Measurements from ENCODE around the gene AP4S1.

DNA sequence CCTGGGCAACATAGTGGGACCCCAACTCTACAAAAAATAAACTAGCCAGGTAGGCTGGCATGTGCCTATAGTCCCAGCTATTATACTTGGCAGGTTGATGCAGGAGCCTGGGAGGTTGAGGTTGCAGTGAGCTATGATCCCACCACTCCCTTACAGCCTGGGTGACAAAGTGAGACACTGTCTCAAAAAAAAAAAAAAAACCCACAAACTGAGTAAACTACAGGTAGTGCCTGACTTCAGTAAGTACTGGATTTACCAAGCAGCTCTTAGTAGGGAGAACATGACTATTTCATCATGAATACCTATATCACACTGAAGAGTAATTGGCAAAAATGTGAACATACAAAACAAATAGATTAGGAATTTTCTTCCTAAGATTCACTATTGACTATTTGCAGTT is 32.4 kb upstream of the AP4S1 start:
- TF ChIP-seq, protein P1, sequence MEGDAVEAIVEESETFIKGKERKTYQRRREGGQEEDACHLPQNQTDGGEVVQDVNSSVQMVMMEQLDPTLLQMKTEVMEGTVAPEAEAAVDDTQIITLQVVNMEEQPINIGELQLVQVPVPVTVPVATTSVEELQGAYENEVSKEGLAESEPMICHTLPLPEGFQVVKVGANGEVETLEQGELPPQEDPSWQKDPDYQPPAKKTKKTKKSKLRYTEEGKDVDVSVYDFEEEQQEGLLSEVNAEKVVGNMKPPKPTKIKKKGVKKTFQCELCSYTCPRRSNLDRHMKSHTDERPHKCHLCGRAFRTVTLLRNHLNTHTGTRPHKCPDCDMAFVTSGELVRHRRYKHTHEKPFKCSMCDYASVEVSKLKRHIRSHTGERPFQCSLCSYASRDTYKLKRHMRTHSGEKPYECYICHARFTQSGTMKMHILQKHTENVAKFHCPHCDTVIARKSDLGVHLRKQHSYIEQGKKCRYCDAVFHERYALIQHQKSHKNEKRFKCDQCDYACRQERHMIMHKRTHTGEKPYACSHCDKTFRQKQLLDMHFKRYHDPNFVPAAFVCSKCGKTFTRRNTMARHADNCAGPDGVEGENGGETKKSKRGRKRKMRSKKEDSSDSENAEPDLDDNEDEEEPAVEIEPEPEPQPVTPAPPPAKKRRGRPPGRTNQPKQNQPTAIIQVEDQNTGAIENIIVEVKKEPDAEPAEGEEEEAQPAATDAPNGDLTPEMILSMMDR (conservative IDR thresholded peaks at IDR 0.05; ENCODE audit: low read length): no peak
- no peak for TF ChIP-seq EZH2phosphoT487 (IDR thresholded peaks at IDR 0.05; ENCODE audit: borderline replicate concordance)

All from Loucy (cell line).